WTC11 (cell line): ENCODE results near the gene SMC1B. TPM values are rescaled to one million over a fixed set of nuclear protein-coding genes. Genes with fewer than 3 reads are reported as not detected.

ENCODE experiments used
- ATAC-seq: fragments of 200-7000 bp; cut with Tn5 transposase; 2 replicates; pipeline ENCODE4 v1.10.0; 2021; ENCODE audit warnings: mild to moderate bottlenecking, moderate library complexity
- CTCF ChIA-PET: fragments of 300-600 bp; sonication (Branson Sonifier 250); formaldehyde crosslinking; loops from one replicate; lab custom pipeline; 2021; ENCODE audit warnings: antibody characterized with exemption; lab: Charles Lee
- POLR2A ChIA-PET: fragments of 350-600 bp; sonication (Branson Sonifier 250); formaldehyde crosslinking; loops from one replicate; lab custom pipeline; 2021; ENCODE audit warnings: antibody characterized with exemption; lab: Charles Lee
- DNase-seq: peaks from one replicate; pipeline ENCODE4 v3.0.0; 2021; ENCODE audit warnings: low spot score
- H3K27ac Mint-ChIP-seq: 2 replicates; pipeline ENCODE4 v1.8.0; 2021; ENCODE audit warnings: mixed read lengths
- H3K27me3 Mint-ChIP-seq: 2 replicates; pipeline ENCODE4 v1.8.0; 2021; ENCODE audit warnings: low read depth, mild to moderate bottlenecking, moderate library complexity, mixed read lengths
- H3K36me3 Mint-ChIP-seq: 2 replicates; pipeline ENCODE4 v1.8.0; 2021; ENCODE audit warnings: mixed read lengths
- H3K4me1 Mint-ChIP-seq: 2 replicates; pipeline ENCODE4 v1.8.0; 2022; ENCODE audit warnings: mixed read lengths
- H3K4me3 Mint-ChIP-seq: 2 replicates; pipeline ENCODE4 v1.8.0; 2021; ENCODE audit warnings: mild to moderate bottlenecking, moderate library complexity, mixed read lengths
- H3K9me3 Mint-ChIP-seq: 2 replicates; pipeline ENCODE4 v1.8.0; 2021; ENCODE audit warnings: mixed read lengths
- AR ChIP-seq: fragments of 250-450 bp; sonication (Bioruptor Pico); IDR thresholded peaks from 2 replicates; pipeline ENCODE4 v1.9.0; 2021; ENCODE audit warnings: mild to moderate bottlenecking
- ATF3 ChIP-seq: sonication (generic); formaldehyde crosslinking; conservative IDR thresholded peaks from 2 replicates; pipeline ENCODE4 v1.8.1; 2022; ENCODE audit warnings: mild to moderate bottlenecking, missing genetic modification reagents
- CREB1 ChIP-seq: sonication (generic); formaldehyde crosslinking; IDR thresholded peaks from 2 replicates; pipeline ENCODE4 v1.8.0; 2023; ENCODE audit warnings: mild to moderate bottlenecking, missing genetic modification reagents
- ERG ChIP-seq: fragments of 250-450 bp; sonication (Bioruptor Pico); IDR thresholded peaks from 2 replicates; pipeline ENCODE4 v1.8.0; 2021; ENCODE audit warnings: mild to moderate bottlenecking
- HMGA2 ChIP-seq: fragments of 250-450 bp; sonication (Bioruptor Pico); IDR thresholded peaks from 2 replicates; pipeline ENCODE4 v1.4.0; 2021; ENCODE audit warnings: mild to moderate bottlenecking, moderate library complexity
- PREB ChIP-seq: sonication (generic); formaldehyde crosslinking; IDR thresholded peaks from 2 replicates; pipeline ENCODE4 v1.8.1; 2022; ENCODE audit warnings: mild to moderate bottlenecking, missing genetic modification reagents, moderate library complexity, borderline replicate concordance
- RELA ChIP-seq: sonication (generic); formaldehyde crosslinking; IDR thresholded peaks from 2 replicates; pipeline ENCODE4 v1.8.1; 2022; ENCODE audit warnings: missing genetic modification reagents, mild to moderate bottlenecking, borderline replicate concordance
- TP53 ChIP-seq: sonication (generic); formaldehyde crosslinking; IDR thresholded peaks from 2 replicates; pipeline ENCODE4 v1.8.1; 2023; ENCODE audit warnings: mild to moderate bottlenecking, missing genetic modification reagents
- ZBTB21 ChIP-seq: sonication (generic); formaldehyde crosslinking; IDR thresholded peaks from 2 replicates; pipeline ENCODE4 v1.8.1; 2023; ENCODE audit warnings: mild to moderate bottlenecking, missing genetic modification reagents, borderline replicate concordance
- ZNF396 ChIP-seq: fragments of 250-450 bp; sonication (Bioruptor Pico); IDR thresholded peaks from 2 replicates; pipeline ENCODE4 v1.8.0; 2021; ENCODE audit warnings: mild to moderate bottlenecking, moderate library complexity, borderline replicate concordance
- ZNF671 ChIP-seq: fragments of 250-450 bp; sonication (Bioruptor Pico); IDR thresholded peaks from 2 replicates; pipeline ENCODE4 v1.8.0; 2021; ENCODE audit warnings: mild to moderate bottlenecking
- total RNA-seq: library from RNA; stranded (reverse); gene quantifications from 3 replicates; pipeline ENCODE4 v1.2.3, GENCODE V29; 2021
- TF ChIP-seq, protein P1 (sequence below): sonication (generic); formaldehyde crosslinking; conservative IDR thresholded peaks from 2 replicates; pipeline ENCODE4 v1.8.1; 2023; ENCODE audit warnings: mild to moderate bottlenecking, low read depth, missing genetic modification reagents, moderate library complexity

The SMC1B gene
- total RNA-seq, 1 experiment from 2014 or later: 0.07 TPM

DNA sequence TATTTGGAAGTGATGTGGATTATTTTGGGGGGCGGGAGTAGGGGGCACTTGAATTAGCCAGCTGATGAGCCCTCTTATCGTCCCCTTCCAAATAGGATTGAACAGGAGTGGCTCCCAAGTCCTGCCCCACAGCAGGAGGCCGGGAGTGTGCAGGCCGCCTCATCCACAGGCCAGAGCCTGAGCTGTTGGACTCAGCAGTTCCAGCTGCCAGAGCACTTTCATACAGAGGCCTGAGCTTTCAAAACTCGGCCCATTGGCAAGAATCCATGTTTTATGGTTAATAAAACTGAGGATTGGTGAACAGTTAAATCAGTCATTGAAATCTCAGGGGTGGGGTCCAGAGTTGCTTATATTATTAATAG is 94.1 kb downstream of the SMC1B start:
- Mint-ChIP-seq H3K36me3 (peaks cover 18% of the 10 kb centered on the region), H3K4me1 (peaks cover 23% of the 10 kb centered on the region), H3K4me3 (no peak overlapping the region), H3K27ac (peak overlapping the region; percentile 60), H3K9me3 (no peaks in the 10 kb centered on the region), H3K27me3 (no peaks in the 10 kb centered on the region)
- DNase-seq (no peak), ATAC-seq (no peak)
- POLR2A ChIA-PET: no interaction called here
- CTCF ChIA-PET: interaction anchor here (1.1 kb wide), 1 partner anchor 143 kb away, joined by 3 read pairs; no protein-coding TSS in a partner anchor
- no peak for TF ChIP-seq ZNF671 (CRISPR knock-in tag)
- no peak for TF ChIP-seq ZNF396 (CRISPR knock-in tag)
- TF ChIP-seq RELA (CRISPR knock-in tag): no peak
- no peak for TF ChIP-seq TP53 (CRISPR knock-in tag)
- TF ChIP-seq, all 79 proteins: peak for 0

GRCh38 chr22:45318558-45319323 is 94.7 kb downstream of the SMC1B start:
- POLR2A ChIA-PET: interaction anchor here (0.6 kb wide), 1 partner anchor 312 kb away, joined by 3 read pairs; no protein-coding TSS in a partner anchor
- H3K27ac Mint-ChIP-seq: peak overlapping the region; percentile 40
- no peak for ATAC-seq
- peaks cover 13% of the 10 kb centered on the region for H3K36me3 Mint-ChIP-seq
- DNase-seq: no peak
- no peak for TF ChIP-seq CREB1 (CRISPR knock-in tag)
- no peaks in the 10 kb centered on the region for H3K27me3 Mint-ChIP-seq
- H3K9me3 Mint-ChIP-seq: no peaks in the 10 kb centered on the region
- no peak overlapping the region for H3K4me3 Mint-ChIP-seq
- CTCF ChIA-PET: interaction anchor here (1.0 to 1.4 kb wide), 6 partner anchors 20 to 688 kb away, joined by 3 to 4 read pairs (median 3); no protein-coding TSS in a partner anchor
- H3K4me1 Mint-ChIP-seq: peaks cover 23% of the 10 kb centered on the region

DNA sequence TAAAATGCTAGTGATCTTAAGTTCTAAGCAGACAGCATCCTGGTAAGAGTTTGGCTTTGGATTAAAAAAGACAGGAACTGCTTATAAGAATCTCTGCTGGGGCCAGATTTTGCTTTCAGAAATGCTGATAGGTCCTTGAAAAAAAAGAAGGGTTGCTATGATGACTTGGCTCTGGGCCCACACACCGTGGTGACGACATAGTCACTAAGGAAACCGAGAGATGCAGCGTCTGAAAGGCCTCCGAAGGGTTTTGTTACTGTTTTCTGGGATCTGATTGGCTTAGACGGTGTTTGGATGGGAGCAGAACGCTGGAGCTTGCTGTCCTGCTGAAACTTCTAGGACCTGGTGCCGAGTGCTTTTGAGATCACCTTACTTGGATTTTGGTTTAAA is 95.2 kb downstream of the SMC1B start:
- peak overlapping the region; percentile 40 for H3K27ac Mint-ChIP-seq
- H3K36me3 Mint-ChIP-seq: peaks cover 7% of the 10 kb centered on the region
- ChIA-PET CTCF (interaction anchor here (1.0 to 2.1 kb wide), 9 partner anchors 17 to 688 kb away, joined by 3 to 6 read pairs (median 3); no protein-coding TSS in a partner anchor), POLR2A (interaction anchor here (0.6 kb wide), 1 partner anchor 312 kb away, joined by 3 read pairs; no protein-coding TSS in a partner anchor)
- H3K4me3 Mint-ChIP-seq: no peak overlapping the region
- no peak for TF ChIP-seq ATF3 (CRISPR knock-in tag)
- DNase-seq: no peak
- peaks cover 23% of the 10 kb centered on the region for H3K4me1 Mint-ChIP-seq
- no peaks in the 10 kb centered on the region for H3K9me3 Mint-ChIP-seq
- no peaks in the 10 kb centered on the region for H3K27me3 Mint-ChIP-seq
- ATAC-seq: peak; percentile 63

- DNase-seq (peak; percentile 41), ATAC-seq (peak; percentile 78)
- TF ChIP-seq ERG (CRISPR knock-in tag) (no peak), PREB (CRISPR knock-in tag) (no peak), HMGA2 (CRISPR knock-in tag) (no peak), AR (CRISPR knock-in tag) (no peak), ZBTB21 (CRISPR knock-in tag) (no peak)
- TF ChIP-seq, protein P1, sequence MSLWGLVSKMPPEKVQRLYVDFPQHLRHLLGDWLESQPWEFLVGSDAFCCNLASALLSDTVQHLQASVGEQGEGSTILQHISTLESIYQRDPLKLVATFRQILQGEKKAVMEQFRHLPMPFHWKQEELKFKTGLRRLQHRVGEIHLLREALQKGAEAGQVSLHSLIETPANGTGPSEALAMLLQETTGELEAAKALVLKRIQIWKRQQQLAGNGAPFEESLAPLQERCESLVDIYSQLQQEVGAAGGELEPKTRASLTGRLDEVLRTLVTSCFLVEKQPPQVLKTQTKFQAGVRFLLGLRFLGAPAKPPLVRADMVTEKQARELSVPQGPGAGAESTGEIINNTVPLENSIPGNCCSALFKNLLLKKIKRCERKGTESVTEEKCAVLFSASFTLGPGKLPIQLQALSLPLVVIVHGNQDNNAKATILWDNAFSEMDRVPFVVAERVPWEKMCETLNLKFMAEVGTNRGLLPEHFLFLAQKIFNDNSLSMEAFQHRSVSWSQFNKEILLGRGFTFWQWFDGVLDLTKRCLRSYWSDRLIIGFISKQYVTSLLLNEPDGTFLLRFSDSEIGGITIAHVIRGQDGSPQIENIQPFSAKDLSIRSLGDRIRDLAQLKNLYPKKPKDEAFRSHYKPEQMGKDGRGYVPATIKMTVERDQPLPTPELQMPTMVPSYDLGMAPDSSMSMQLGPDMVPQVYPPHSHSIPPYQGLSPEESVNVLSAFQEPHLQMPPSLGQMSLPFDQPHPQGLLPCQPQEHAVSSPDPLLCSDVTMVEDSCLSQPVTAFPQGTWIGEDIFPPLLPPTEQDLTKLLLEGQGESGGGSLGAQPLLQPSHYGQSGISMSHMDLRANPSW (CRISPR knock-in tag): no peak
- TF ChIP-seq, all 79 proteins: peak for 0
- CTCF ChIA-PET: interaction anchor here (1.0 to 2.1 kb wide), 8 partner anchors 17 to 689 kb away, joined by 3 to 6 read pairs (median 3); no protein-coding TSS in a partner anchor
- H3K4me3 Mint-ChIP-seq: no peak overlapping the region
- H3K27ac Mint-ChIP-seq: peak overlapping the region; percentile 40
- peaks cover 28% of the 10 kb centered on the region for H3K4me1 Mint-ChIP-seq
- H3K36me3 Mint-ChIP-seq: peaks cover 4% of the 10 kb centered on the region
- POLR2A ChIA-PET: interaction anchor here (0.5 to 0.6 kb wide), 2 partner anchors 44 to 311 kb away, joined by 3 to 4 read pairs; no protein-coding TSS in a partner anchor
- no peaks in the 10 kb centered on the region for H3K9me3 Mint-ChIP-seq
- no peaks in the 10 kb centered on the region for H3K27me3 Mint-ChIP-seq
Observed at GRCh38 chr22:45317551-45318167, 95.7 kb downstream of the SMC1B start.
